SK-N-SH (cell line): ENCODE results near the gene GATC. TPM values are rescaled to one million over a fixed set of nuclear protein-coding genes. Genes with fewer than 3 reads are reported as not detected.
A peak's percentile ranks its signal among the peaks of the same experiment; 100 is the strongest.

ENCODE experiments used
- CTCF ChIA-PET: fragments of 300-600, 350-600 bp; formaldehyde crosslinking; extraction: SDS; loops from one replicate; lab custom pipeline; 2021; lab: Yijun Ruan, JAX
- POLR2A ChIA-PET: fragments of 350-600 bp; sonication (Branson Sonifier 250); formaldehyde crosslinking; extraction: SDS; loops from one replicate; lab custom pipeline; 2020; ENCODE audit warnings: antibody characterized with exemption, inconsistent platforms; lab: Yijun Ruan, JAX
- DNase-seq: peaks from one replicate; pipeline ENCODE4 v3.0.0; 2012
- H2AFZ ChIP-seq: fragments of 200-600 bp; sonication (generic); 2 replicates; pipeline ENCODE4 v1.8.1; 2016; ENCODE audit warnings: antibody characterized with exemption, mild to moderate bottlenecking, low read depth
- H3F3A ChIP-seq: fragments of 200-600 bp; sonication (generic); replicated peaks from 2 replicates; pipeline ENCODE3; 2016; ENCODE audit warnings: antibody characterized with exemption, mild to moderate bottlenecking; ENCODE audit not compliant: insufficient read depth
- H3K27ac ChIP-seq, 2 experiments: fragments of 200-500 bp in 1 of 2; fragments of 200-600 bp in 1 of 2; sonication (Bioruptor generic) in 1 of 2; sonication (generic), shearing (Covaris generic) in 1 of 2; 2 replicates each; pipeline versions ENCODE4 v1.5.1 to v1.6.1; 2014 to 2016; ENCODE audit warnings: low read depth in 2 of 2, inconsistent platforms in 1 of 2, low read length in 1 of 2, mild to moderate bottlenecking in 1 of 2, mixed read lengths in 1 of 2
- H3K27me3 ChIP-seq: fragments of 200-600 bp; sonication (generic), shearing (Covaris generic); 2 replicates; pipeline ENCODE4 v1.6.1; 2016; ENCODE audit warnings: mixed run types; ENCODE audit not compliant: insufficient read depth
- H3K36me3 ChIP-seq, 2 experiments: fragments of 200-500 bp in 1 of 2; fragments of 200-600 bp in 1 of 2; sonication (Bioruptor generic) in 1 of 2; sonication (generic) in 1 of 2; replicated peaks in 1 of 2; 2 replicates each; pipeline versions ENCODE3 to v1.5.1; 2014 to 2016; ENCODE audit warnings: low read length in 1 of 2, mild to moderate bottlenecking in 1 of 2; ENCODE audit not compliant: insufficient read depth in 2 of 2, control insufficient read depth in 1 of 2
- H3K4me1 ChIP-seq, 2 experiments: fragments of 200-500 bp in 1 of 2; fragments of 200-600 bp in 1 of 2; sonication (Bioruptor generic) in 1 of 2; sonication (generic), shearing (Covaris generic) in 1 of 2; 2 replicates each; pipeline versions ENCODE4 v1.5.1 to v1.6.1; 2014 to 2016; ENCODE audit warnings: low read depth in 1 of 2, low read length in 1 of 2, mixed run types in 1 of 2; ENCODE audit not compliant: insufficient read depth in 2 of 2, control insufficient read depth in 1 of 2
- H3K4me2 ChIP-seq: fragments of 200-600 bp; sonication (generic), shearing (Covaris generic); 2 replicates; pipeline ENCODE4 v1.6.1; 2017; ENCODE audit warnings: mixed run types
- H3K4me3 ChIP-seq, 2 experiments: fragments of 200-500 bp in 1 of 2; fragments of 200-600 bp in 1 of 2; sonication (Bioruptor generic) in 1 of 2; sonication (generic), shearing (Covaris generic) in 1 of 2; 2 replicates each; pipeline versions ENCODE4 v1.5.1 to v1.8.1; 2014 to 2016; ENCODE audit warnings: low read depth in 2 of 2, inconsistent platforms in 1 of 2, low read length in 1 of 2, mild to moderate bottlenecking in 1 of 2, mixed read lengths in 1 of 2, moderate library complexity in 1 of 2
- H3K79me2 ChIP-seq: fragments of 200-600 bp; sonication (generic); 2 replicates; pipeline ENCODE4 v1.8.1; 2017; ENCODE audit warnings: mild to moderate bottlenecking; ENCODE audit not compliant: insufficient read depth
- H3K9ac ChIP-seq: fragments of 200-600 bp; sonication (generic); 2 replicates; pipeline ENCODE4 v1.6.1; 2017; ENCODE audit warnings: mixed run types
- H3K9me2 ChIP-seq: fragments of 200-600 bp; sonication (generic); 2 replicates; pipeline ENCODE4 v1.6.1; 2017; ENCODE audit warnings: mixed run types
- H3K9me3 ChIP-seq: fragments of 200-600 bp; sonication (generic); 2 replicates; pipeline ENCODE4 v1.6.1; 2017; ENCODE audit warnings: mixed run types, mild to moderate bottlenecking, moderate library complexity
- H4K20me1 ChIP-seq: fragments of 200-600 bp; sonication (generic); 2 replicates; pipeline ENCODE4 v1.6.1; 2017; ENCODE audit warnings: mild to moderate bottlenecking, mixed run types; ENCODE audit not compliant: insufficient read depth
- ELF1 ChIP-seq: IDR thresholded peaks from 2 replicates; pipeline ENCODE4 v1.4.0; 2012
- EP300 ChIP-seq, 2 experiments: IDR thresholded peaks; 2 replicates each; pipeline versions ENCODE4 v1.4.0 to v1.6.1; 2012; ENCODE audit warnings: borderline replicate concordance in 1 of 2, low read depth in 1 of 2, low read length in 1 of 2
- FOSL2 ChIP-seq: IDR thresholded peaks from 2 replicates; pipeline ENCODE4 v1.4.0; 2012; ENCODE audit warnings: low read depth, mild to moderate bottlenecking, moderate library complexity, borderline replicate concordance
- FOXJ3 ChIP-seq: sonication (generic); formaldehyde crosslinking; IDR thresholded peaks from 2 replicates; pipeline ENCODE4 v1.5.1; 2020; ENCODE audit warnings: mild to moderate bottlenecking, missing genetic modification reagents
- GABPA ChIP-seq: IDR thresholded peaks from 2 replicates; pipeline ENCODE4 v1.4.0; 2012; ENCODE audit warnings: low read depth, mild to moderate bottlenecking
- MEF2A ChIP-seq: IDR thresholded peaks from 2 replicates; pipeline ENCODE4 v1.4.0; 2012; ENCODE audit warnings: low read depth, borderline replicate concordance
- MXI1 ChIP-seq: IDR thresholded peaks from 2 replicates; pipeline ENCODE4 v1.6.1; 2012; ENCODE audit warnings: mild to moderate bottlenecking, low read depth, low read length, improper control_type of control experiment
- NFIC ChIP-seq: IDR thresholded peaks from 2 replicates; pipeline ENCODE4 v1.4.0; 2012; ENCODE audit warnings: borderline replicate concordance
- NRF1 ChIP-seq: IDR thresholded peaks from 2 replicates; pipeline ENCODE4 v1.6.1; 2012; ENCODE audit warnings: low read depth, mild to moderate bottlenecking, low read length
- RFX5 ChIP-seq: IDR thresholded peaks from 2 replicates; pipeline ENCODE4 v1.6.1; 2012; ENCODE audit warnings: mild to moderate bottlenecking, improper control_type of control experiment, low read length
- SIN3A ChIP-seq: IDR thresholded peaks from 2 replicates; pipeline ENCODE4 v1.6.1; 2012; ENCODE audit warnings: low read depth, mild to moderate bottlenecking, low read length, moderate library complexity, borderline replicate concordance
- YY1 ChIP-seq: IDR thresholded peaks from 2 replicates; pipeline ENCODE4 v1.4.0; 2012; ENCODE audit warnings: low read depth, mild to moderate bottlenecking
- WGBS: methylation state at CpG from one replicate; pipeline ENCODE4 v1.1.6; 2017; ENCODE audit warnings: low lambda C conversion rate; 5-methylcytosine and 5-hydroxymethylcytosine counted together
- polyA plus RNA-seq, 3 experiments: library from polyadenylated mRNA; depleted of rRNA; stranded (reverse); fragments of >200 nt; gene quantifications; 2 replicates each; pipeline ENCODE4 v1.2.3, GENCODE V29; 2012
- TF ChIP-seq, protein P1 (sequence below): IDR thresholded peaks from 2 replicates; pipeline ENCODE4 v1.4.0; 2012; ENCODE audit warnings: low read depth
- TF ChIP-seq, protein P2 (sequence below): fragments of 150-350 bp; IDR thresholded peaks from 2 replicates; pipeline ENCODE4 v1.6.1; 2017; ENCODE audit warnings: antibody characterized with exemption, low read length, low read depth, borderline replicate concordance
- TF ChIP-seq, protein P3 (sequence below): IDR thresholded peaks from 2 replicates; pipeline ENCODE4; 2012
- TF ChIP-seq, protein P4 (sequence below): IDR thresholded peaks from 2 replicates; pipeline ENCODE4 v1.6.1; 2012; ENCODE audit warnings: mild to moderate bottlenecking, low read depth, low read length, moderate library complexity

GATC gene
- polyA plus RNA-seq, 1 of the 3 experiments (the other 2 are of a cell fraction) = 10.6 TPM

DNA sequence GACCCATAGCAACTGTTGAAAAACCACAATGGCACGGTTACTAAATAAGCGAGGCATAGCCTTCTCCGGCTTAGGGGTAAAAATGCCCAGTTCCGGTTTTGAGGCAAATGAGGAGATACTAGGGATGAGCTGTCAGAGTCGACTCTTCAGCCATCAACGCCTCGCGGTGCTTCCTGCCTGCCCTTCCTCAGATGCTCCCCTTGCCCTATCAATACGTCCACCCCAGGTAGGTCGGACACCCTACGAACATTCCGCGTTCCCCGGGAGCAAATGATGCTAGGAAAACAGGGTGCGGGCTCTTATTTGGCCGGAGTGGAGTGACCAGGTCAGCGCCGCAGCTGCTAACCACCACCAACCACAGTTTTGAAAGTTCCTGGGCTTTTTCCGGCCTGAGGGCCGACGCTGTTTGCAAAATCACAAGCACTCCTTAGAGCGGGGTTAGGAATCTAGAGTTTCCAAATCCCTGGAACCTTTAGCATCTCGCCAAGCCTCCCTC, 22.1 kb downstream of the GATC start:
- Histone ChIP-seq H3K9me2 (no peaks in the 10 kb centered on the region), H3K79me2 (peaks cover 89% of the 10 kb centered on the region), H2AFZ (no peak overlapping the region), H3K9me3 (no peaks in the 10 kb centered on the region), H4K20me1 (peaks cover 46% of the 10 kb centered on the region), H3K4me2 (peak overlapping the region; percentile 94), H3K9ac (peak overlapping the region; percentile 87), H3K27ac (peak overlapping the region; percentile 79 to 93), H3F3A (peaks cover 16% of the 10 kb centered on the region), H3K4me3 (peak overlapping the region; percentile 78 to 88), H3K4me1 (peaks cover 0 to 8% of the 10 kb centered on the region in 2 experiments; a peak in 1 of 4 replicates), H3K36me3 (peaks cover 25 to 30% of the 10 kb centered on the region in 2 experiments), H3K27me3 (no peaks in the 10 kb centered on the region)
- POLR2A ChIA-PET = interaction anchor here (0.6 to 1.9 kb wide), 5 partner anchors 9 to 270 kb away, joined by 3 to 12 read pairs (median 3); partner anchors contain the start of gene DYNLL1
- WGBS = 1% methylated on average over 23 of the region's 23 CpGs
- CTCF ChIA-PET = interaction anchor here (0.6 to 5.3 kb wide), 18 partner anchors 10 to 151 kb away, joined by 3 to 52 read pairs (median 4); partner anchors contain the start of genes COX6A1 and DYNLL1
- DNase-seq = peak; percentile 65
- TF ChIP-seq, protein P1, sequence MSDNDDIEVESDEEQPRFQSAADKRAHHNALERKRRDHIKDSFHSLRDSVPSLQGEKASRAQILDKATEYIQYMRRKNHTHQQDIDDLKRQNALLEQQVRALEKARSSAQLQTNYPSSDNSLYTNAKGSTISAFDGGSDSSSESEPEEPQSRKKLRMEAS = 0 out of 2 replicates have a peak, but pooled peaks have one; percentile 10
- TF ChIP-seq FOXJ3 (CRISPR knock-in tag) (no peak), SIN3A (peak; percentile 37; the same call in 1 of the 2 replicates)

DNA sequence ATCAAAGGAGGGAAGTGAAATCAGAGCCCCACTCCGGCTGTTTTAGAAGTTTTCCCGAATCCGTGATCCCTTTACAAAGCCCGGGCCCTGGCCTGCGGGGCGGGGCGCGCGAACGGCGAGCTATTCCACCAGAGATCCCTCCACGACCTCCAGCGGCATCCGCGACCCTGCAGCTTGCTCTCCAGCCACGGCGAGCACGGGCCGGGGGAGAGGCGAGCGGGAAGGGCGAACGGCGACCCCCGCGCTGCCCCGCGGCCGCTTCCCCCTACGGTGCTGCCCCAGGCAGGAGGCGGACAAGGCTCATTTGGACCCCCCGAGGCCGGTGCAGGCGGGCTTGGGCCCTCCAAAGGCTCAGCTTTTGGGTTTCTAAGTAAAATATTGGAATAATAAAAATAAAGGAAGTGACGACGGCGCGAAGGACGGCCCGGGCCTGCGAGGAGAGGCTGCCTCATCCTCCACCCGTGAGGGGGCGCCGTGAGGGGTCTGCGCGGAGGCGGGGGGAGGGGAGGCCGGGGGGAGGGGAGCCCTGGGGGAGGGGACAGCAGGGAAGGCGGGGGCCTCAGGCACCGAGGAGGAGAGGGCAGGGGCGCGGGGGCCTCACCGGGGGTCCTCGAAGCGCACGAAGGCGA, 22.7 kb downstream of the GATC start:
- H3K4me1 ChIP-seq = peaks cover 0 to 8% of the 10 kb centered on the region in 2 experiments; a peak in 1 of 4 replicates
- peaks cover 19 to 24% of the 10 kb centered on the region in 2 experiments for H3K36me3 ChIP-seq
- no peaks in the 10 kb centered on the region for H3K9me2 ChIP-seq
- no peaks in the 10 kb centered on the region for H3K9me3 ChIP-seq
- no peak overlapping the region; the same call in 1 of the 2 replicates for H2AFZ ChIP-seq
- ChIA-PET CTCF (interaction anchor here (0.6 to 5.3 kb wide), 23 partner anchors 11 to 177 kb away, joined by 3 to 52 read pairs (median 4); partner anchors contain the start of genes COX6A1, DYNLL1, RNF10 and RNU4-2), POLR2A (interaction anchor here (0.6 to 1.9 kb wide), 6 partner anchors 10 to 173 kb away, joined by 3 to 12 read pairs (median 4); partner anchors contain the start of genes COQ5 and DYNLL1)
- H3K27me3 ChIP-seq = no peaks in the 10 kb centered on the region
- peak; percentile 94 for DNase-seq
- peaks cover 46% of the 10 kb centered on the region for H4K20me1 ChIP-seq
- H3K4me3 ChIP-seq = peak overlapping the region; percentile 78 to 88
- peaks cover 84% of the 10 kb centered on the region for H3K79me2 ChIP-seq
- WGBS = 2% methylated on average over 43 of the region's 57 CpGs
- peak overlapping the region; percentile 79 to 93 for H3K27ac ChIP-seq
- peak overlapping the region; percentile 87 for H3K9ac ChIP-seq
- H3K4me2 ChIP-seq = peak overlapping the region; percentile 94
- H3F3A ChIP-seq = peaks cover 16% of the 10 kb centered on the region
- TF ChIP-seq EP300 (IDR thresholded peaks at IDR 0.05; ENCODE audit: borderline replicate concordance in 1 of 2, low read depth in 1 of 2, low read length in 1 of 2) (no peak), ELF1 (no peak), MXI1 (no peak; the same call in 1 of the 2 replicates), NFIC (no peak), YY1 (no peak), MEF2A (no peak), GABPA (0 out of 2 replicates have a peak, but pooled peaks have one; percentile 30), SIN3A (0 out of 2 replicates have a peak, but pooled peaks have one; percentile 5), RFX5 (no peak), FOSL2 (no peak), NRF1 (no peak)
- TF ChIP-seq, protein P2, sequence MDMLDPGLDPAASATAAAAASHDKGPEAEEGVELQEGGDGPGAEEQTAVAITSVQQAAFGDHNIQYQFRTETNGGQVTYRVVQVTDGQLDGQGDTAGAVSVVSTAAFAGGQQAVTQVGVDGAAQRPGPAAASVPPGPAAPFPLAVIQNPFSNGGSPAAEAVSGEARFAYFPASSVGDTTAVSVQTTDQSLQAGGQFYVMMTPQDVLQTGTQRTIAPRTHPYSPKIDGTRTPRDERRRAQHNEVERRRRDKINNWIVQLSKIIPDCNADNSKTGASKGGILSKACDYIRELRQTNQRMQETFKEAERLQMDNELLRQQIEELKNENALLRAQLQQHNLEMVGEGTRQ = no peak
- TF ChIP-seq, protein P3, sequence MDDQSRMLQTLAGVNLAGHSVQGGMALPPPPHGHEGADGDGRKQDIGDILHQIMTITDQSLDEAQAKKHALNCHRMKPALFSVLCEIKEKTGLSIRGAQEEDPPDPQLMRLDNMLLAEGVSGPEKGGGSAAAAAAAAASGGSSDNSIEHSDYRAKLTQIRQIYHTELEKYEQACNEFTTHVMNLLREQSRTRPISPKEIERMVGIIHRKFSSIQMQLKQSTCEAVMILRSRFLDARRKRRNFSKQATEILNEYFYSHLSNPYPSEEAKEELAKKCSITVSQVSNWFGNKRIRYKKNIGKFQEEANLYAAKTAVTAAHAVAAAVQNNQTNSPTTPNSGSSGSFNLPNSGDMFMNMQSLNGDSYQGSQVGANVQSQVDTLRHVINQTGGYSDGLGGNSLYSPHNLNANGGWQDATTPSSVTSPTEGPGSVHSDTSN = no peak
- TF ChIP-seq, protein P4, sequence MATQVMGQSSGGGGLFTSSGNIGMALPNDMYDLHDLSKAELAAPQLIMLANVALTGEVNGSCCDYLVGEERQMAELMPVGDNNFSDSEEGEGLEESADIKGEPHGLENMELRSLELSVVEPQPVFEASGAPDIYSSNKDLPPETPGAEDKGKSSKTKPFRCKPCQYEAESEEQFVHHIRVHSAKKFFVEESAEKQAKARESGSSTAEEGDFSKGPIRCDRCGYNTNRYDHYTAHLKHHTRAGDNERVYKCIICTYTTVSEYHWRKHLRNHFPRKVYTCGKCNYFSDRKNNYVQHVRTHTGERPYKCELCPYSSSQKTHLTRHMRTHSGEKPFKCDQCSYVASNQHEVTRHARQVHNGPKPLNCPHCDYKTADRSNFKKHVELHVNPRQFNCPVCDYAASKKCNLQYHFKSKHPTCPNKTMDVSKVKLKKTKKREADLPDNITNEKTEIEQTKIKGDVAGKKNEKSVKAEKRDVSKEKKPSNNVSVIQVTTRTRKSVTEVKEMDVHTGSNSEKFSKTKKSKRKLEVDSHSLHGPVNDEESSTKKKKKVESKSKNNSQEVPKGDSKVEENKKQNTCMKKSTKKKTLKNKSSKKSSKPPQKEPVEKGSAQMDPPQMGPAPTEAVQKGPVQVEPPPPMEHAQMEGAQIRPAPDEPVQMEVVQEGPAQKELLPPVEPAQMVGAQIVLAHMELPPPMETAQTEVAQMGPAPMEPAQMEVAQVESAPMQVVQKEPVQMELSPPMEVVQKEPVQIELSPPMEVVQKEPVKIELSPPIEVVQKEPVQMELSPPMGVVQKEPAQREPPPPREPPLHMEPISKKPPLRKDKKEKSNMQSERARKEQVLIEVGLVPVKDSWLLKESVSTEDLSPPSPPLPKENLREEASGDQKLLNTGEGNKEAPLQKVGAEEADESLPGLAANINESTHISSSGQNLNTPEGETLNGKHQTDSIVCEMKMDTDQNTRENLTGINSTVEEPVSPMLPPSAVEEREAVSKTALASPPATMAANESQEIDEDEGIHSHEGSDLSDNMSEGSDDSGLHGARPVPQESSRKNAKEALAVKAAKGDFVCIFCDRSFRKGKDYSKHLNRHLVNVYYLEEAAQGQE = no peak
- TF ChIP-seq, protein P1 = 0 out of 2 replicates have a peak, but pooled peaks have one; percentile 9
